ENCODE data around the gene MDC1.

MDC1 gene

GRCh38 chr6:30703011-30703410 lies 14.1 kb downstream of the MDC1 start:
- no peak for DNase-seq (ENCODE audit: low spot score)
- TF ChIP-seq CTCF (IDR thresholded peaks at IDR 0.05; ENCODE audit: borderline replicate concordance, control extremely low read depth, extremely low read depth, insufficient read depth, missing control alignments): no peak
- in situ Hi-C loops (cut with MboI; ENCODE audit: low sequenced_read_pairs, unreplicated experiment): no loop called here

GRCh38 chr6:30700340-30700739 lies 16.7 kb downstream of the MDC1 start:
- DNase-seq (ENCODE audit: low spot score): no peak
- in situ Hi-C loops (cut with MboI; ENCODE audit: low sequenced_read_pairs, unreplicated experiment): no loop called here
- no peak for TF ChIP-seq CTCF (IDR thresholded peaks at IDR 0.05; ENCODE audit: borderline replicate concordance, control extremely low read depth, extremely low read depth, insufficient read depth, missing control alignments)

GRCh38 chr6:30696432-30696831 lies 20.6 kb downstream of the MDC1 start:
- no peak for TF ChIP-seq CTCF (IDR thresholded peaks at IDR 0.05; ENCODE audit: borderline replicate concordance, control extremely low read depth, extremely low read depth, insufficient read depth, missing control alignments)
- no peak for DNase-seq (ENCODE audit: low spot score)
- in situ Hi-C loops (cut with MboI; ENCODE audit: low sequenced_read_pairs, unreplicated experiment): no loop called here

GRCh38 chr6:30691208-30691847 lies 25.8 kb downstream of the MDC1 start:
- no peak for DNase-seq (ENCODE audit: low spot score)
- no peak for TF ChIP-seq CTCF (IDR thresholded peaks at IDR 0.05; ENCODE audit: borderline replicate concordance, control extremely low read depth, extremely low read depth, insufficient read depth, missing control alignments)
- in situ Hi-C loops (cut with MboI; ENCODE audit: low sequenced_read_pairs, unreplicated experiment): no loop called here

GRCh38 chr6:30690403-30691207 lies 26.5 kb downstream of the MDC1 start, which contains the start of gene NRM:
Gene NRM (minus strand): TSS chr6:30690984. CDS start chr6:30690974, 10 bp downstream.
- in situ Hi-C loops (cut with MboI; ENCODE audit: low sequenced_read_pairs, unreplicated experiment): no loop called here
- DNase-seq (ENCODE audit: low spot score): peak; percentile 91
- no peak for TF ChIP-seq CTCF (IDR thresholded peaks at IDR 0.05; ENCODE audit: borderline replicate concordance, control extremely low read depth, extremely low read depth, insufficient read depth, missing control alignments)

GRCh38 chr6:30689985-30690384 lies 27.1 kb downstream of the MDC1 start:
- no peak for TF ChIP-seq CTCF (IDR thresholded peaks at IDR 0.05; ENCODE audit: borderline replicate concordance, control extremely low read depth, extremely low read depth, insufficient read depth, missing control alignments)
- no peak for DNase-seq (ENCODE audit: low spot score)
- in situ Hi-C loops (cut with MboI; ENCODE audit: low sequenced_read_pairs, unreplicated experiment): no loop called here

Measured in GM13976 (cell line).